HepG2 (cell line): ENCODE results near the gene TMEM231. TPM values are rescaled to one million over a fixed set of nuclear protein-coding genes. Genes with fewer than 3 reads are reported as not detected.

Experiments used
- ARID3A ChIP-seq: IDR thresholded peaks from 2 replicates; pipeline ENCODE4 v1.6.1; 2012; ENCODE audit warnings: low read depth, low read length, improper control_type of control experiment
- BCL6 ChIP-seq: IDR thresholded peaks from 2 replicates; pipeline ENCODE4 v1.6.1; 2016; ENCODE audit warnings: missing genetic modification reagents, missing compliant biosample characterization
- FOSL1 ChIP-seq: sonication (generic); formaldehyde crosslinking; IDR thresholded peaks from 2 replicates; pipeline ENCODE4 v1.9.0; 2021; ENCODE audit warnings: missing genetic modification reagents, borderline replicate concordance
- KDM5B ChIP-seq: sonication (generic); formaldehyde crosslinking; IDR thresholded peaks from 2 replicates; pipeline ENCODE4 v1.4.0; 2020; ENCODE audit warnings: missing genetic modification reagents, mild to moderate bottlenecking, borderline replicate concordance
- MBD4 ChIP-seq: IDR thresholded peaks from 2 replicates; pipeline ENCODE4 v1.6.1; 2012; ENCODE audit warnings: low read length, inconsistent platforms, borderline replicate concordance
- MTERF4 ChIP-seq: sonication (generic); formaldehyde crosslinking; IDR thresholded peaks from 2 replicates; pipeline ENCODE4 v1.8.0; 2023; ENCODE audit warnings: mild to moderate bottlenecking, missing genetic modification reagents
- NFATC3 ChIP-seq: sonication (generic); formaldehyde crosslinking; IDR thresholded peaks from 2 replicates; pipeline ENCODE4 v1.5.1; 2020; ENCODE audit warnings: mild to moderate bottlenecking, missing genetic modification reagents
- NFE2 ChIP-seq: sonication (generic); formaldehyde crosslinking; IDR thresholded peaks from 2 replicates; pipeline ENCODE4 v1.4.0; 2020; ENCODE audit warnings: missing genetic modification reagents
- NFE2L2 ChIP-seq: fragments of 150-350 bp; IDR thresholded peaks from 2 replicates; pipeline ENCODE4 v1.6.1; 2014; ENCODE audit warnings: low read length
- RFXAP ChIP-seq: sonication (generic); formaldehyde crosslinking; IDR thresholded peaks from 2 replicates; pipeline ENCODE4 v1.4.0; 2020; ENCODE audit warnings: missing genetic modification reagents, borderline replicate concordance
- RXRB ChIP-seq: IDR thresholded peaks from 2 replicates; pipeline ENCODE4 v1.6.1; 2016; ENCODE audit warnings: borderline replicate concordance, missing genetic modification reagents, missing compliant biosample characterization
- SOX6 ChIP-seq, 2 experiments: fragments of 450-650 bp in 1 of 2; sonication (generic) in 1 of 2; formaldehyde crosslinking in 1 of 2; IDR thresholded peaks; 2 replicates each; pipeline versions ENCODE4 v1.4.0 to v1.6.1; 2017 to 2020; ENCODE audit warnings: antibody characterized with exemption in 1 of 2, mild to moderate bottlenecking in 1 of 2, missing genetic modification reagents in 1 of 2
- TBX2 ChIP-seq: sonication (generic); formaldehyde crosslinking; IDR thresholded peaks from 2 replicates; pipeline ENCODE4 v1.5.0; 2020; ENCODE audit warnings: missing genetic modification reagents, mild to moderate bottlenecking, borderline replicate concordance
- TCF7 ChIP-seq: sonication (generic); IDR thresholded peaks from 2 replicates; pipeline ENCODE4 v1.6.1; 2016; ENCODE audit warnings: antibody characterized with exemption, low read depth
- ZBTB10 ChIP-seq: sonication (generic); formaldehyde crosslinking; IDR thresholded peaks from 2 replicates; pipeline ENCODE4 v1.4.0; 2020; ENCODE audit warnings: missing genetic modification reagents, borderline replicate concordance
- ZNF292 ChIP-seq: sonication (generic); formaldehyde crosslinking; IDR thresholded peaks from 2 replicates; pipeline ENCODE4 v1.8.1; 2022; ENCODE audit warnings: mild to moderate bottlenecking, low read depth, missing genetic modification reagents, borderline replicate concordance
- ZNF331 ChIP-seq: sonication (generic); formaldehyde crosslinking; IDR thresholded peaks from 2 replicates; pipeline ENCODE4 v1.4.0; 2020; ENCODE audit warnings: missing genetic modification reagents
- ZNF710 ChIP-seq: sonication (generic); formaldehyde crosslinking; IDR thresholded peaks from 2 replicates; pipeline ENCODE4 v1.5.0; 2020; ENCODE audit warnings: mild to moderate bottlenecking, missing genetic modification reagents, borderline replicate concordance
- ZNF788 ChIP-seq: sonication (generic); formaldehyde crosslinking; IDR thresholded peaks from 2 replicates; pipeline ENCODE4 v1.5.0; 2020; ENCODE audit warnings: mild to moderate bottlenecking, missing genetic modification reagents, borderline replicate concordance
- ZNF839 ChIP-seq: sonication (generic); formaldehyde crosslinking; IDR thresholded peaks from 2 replicates; pipeline ENCODE4 v1.4.0; 2020; ENCODE audit warnings: missing genetic modification reagents, mild to moderate bottlenecking, borderline replicate concordance
- polyA plus RNA-seq, 8 experiments: library from polyadenylated mRNA; depleted of rRNA in 3 of 8; stranded (reverse) in 7 of 8; unstranded in 1 of 8; fragments of >200 nt; fragmentation: Illumina TruSeq in 4 of 8; extraction: Trizol in 4 of 8; gene quantifications; 2 replicates each; pipeline versions ENCODE4 v1.2.1 to v1.2.3, GENCODE V29; 2011 to 2016; ENCODE audit warnings: low read depth in 4 of 8, missing spikeins in 1 of 8, mixed read lengths in 1 of 8; ENCODE audit not compliant: insufficient read depth in 1 of 8
- total RNA-seq, 5 experiments: library from RNA; depleted of rRNA; stranded (reverse); fragments of >200 nt; fragmentation: Illumina TruSeq; extraction: Trizol; gene quantifications; 2 replicates each; pipeline ENCODE4 v1.2.3, GENCODE V29; 2016; ENCODE audit warnings: low read depth in 1 of 5

Gene TMEM231
- total and polyA plus RNA-seq, 2 of the 13 experiments (the other 11 are each of a cell fraction or from before 2014, with no cell fraction given), result 3.5 to 7.4 TPM

- TF ChIP-seq KDM5B (CRISPR knock-in tag) (peak; percentile 22; the same call in 1 of the 2 replicates), RFXAP (CRISPR knock-in tag) (0 out of 2 replicates have a peak, but pooled peaks have one; percentile 33), TCF7 (peak; percentile 14; the same call in 1 of the 2 replicates), MTERF4 (0 out of 2 replicates have a peak, but pooled peaks have one; percentile 36), NFATC3 (no peak), FOSL1 (CRISPR knock-in tag) (peak; percentile 69), SOX6 (IDR thresholded peaks at IDR 0.05) (no peak), SOX6 (CRISPR knock-in tag; IDR thresholded peaks at IDR 0.05) (peak; percentile 54), RXRB (CRISPR knock-in tag) (peak; percentile 13; the same call in 1 of the 2 replicates), MBD4 (no peak), NFE2 (CRISPR knock-in tag) (peak; percentile 77), ZNF710 (peak; percentile 94), ARID3A (0 out of 2 replicates have a peak, but pooled peaks have one; percentile 8), NFE2L2 (peak; percentile 42; the same call in 1 of the 2 replicates), BCL6 (CRISPR knock-in tag) (peak; percentile 99), ZNF331 (CRISPR knock-in tag) (peak; percentile 10; the same call in 1 of the 2 replicates), TBX2 (peak; percentile 57; the same call in 1 of the 2 replicates), ZNF839 (CRISPR knock-in tag) (0 out of 2 replicates have a peak, but pooled peaks have one; percentile 54), ZNF292 (CRISPR knock-in tag) (0 out of 2 replicates have a peak, but pooled peaks have one; percentile 35), ZBTB10 (CRISPR knock-in tag) (no peak), ZNF788 (CRISPR knock-in tag) (peak; percentile 48; the same call in 1 of the 2 replicates)
Observed at GRCh38 chr16:75593825-75594820, 38.1 kb upstream of the TMEM231 start (continued).
